Endometrium (tissue), 2 donors: Measurements from ENCODE around the gene CD276.

ENCODE experiments used
- FAIRE-seq: peaks from 2 replicates; lab custom pipeline; 2012; peaks lifted over from hg19 to GRCh38; lab: Jason Lieb, UNC
- donor health status: control.
- donor health status: control.

Gene CD276

DNA sequence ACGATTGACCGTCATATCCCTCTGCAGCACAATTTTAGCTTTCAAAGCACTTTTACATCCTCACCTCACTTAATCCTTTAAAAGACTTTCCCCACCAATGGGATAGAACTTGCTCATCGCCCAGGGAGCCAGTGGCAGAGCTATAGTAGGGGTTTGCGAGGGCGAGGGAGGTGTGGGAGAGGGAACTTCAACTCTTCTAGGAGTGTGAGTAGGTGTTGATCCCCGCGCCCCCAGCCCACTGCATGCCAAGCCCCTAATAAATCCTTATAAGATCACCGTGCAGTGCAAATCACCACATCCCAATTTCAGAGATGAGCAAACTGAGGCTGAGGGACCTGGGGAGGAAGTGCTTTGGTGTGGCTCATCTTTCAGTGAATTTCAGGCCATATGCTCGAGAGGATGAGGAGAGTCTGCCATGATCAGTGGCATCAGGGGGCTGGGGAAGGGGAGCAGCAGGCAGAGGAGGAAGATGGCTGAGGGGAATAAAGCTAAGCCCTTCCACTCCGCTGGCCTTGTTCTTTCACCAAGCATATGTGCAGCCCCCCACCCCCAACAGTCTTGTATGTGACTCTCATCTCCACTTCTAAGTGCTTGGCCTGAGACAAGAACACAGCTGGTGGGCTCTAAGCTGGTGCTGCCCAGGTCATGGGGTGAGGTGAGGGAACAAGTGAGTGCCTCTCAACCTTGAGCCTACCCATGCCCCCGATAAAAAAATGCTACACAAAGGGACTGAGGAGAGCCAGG is 63.8 kb downstream of the CD276 start:
- no peak for FAIRE-seq

DNA sequence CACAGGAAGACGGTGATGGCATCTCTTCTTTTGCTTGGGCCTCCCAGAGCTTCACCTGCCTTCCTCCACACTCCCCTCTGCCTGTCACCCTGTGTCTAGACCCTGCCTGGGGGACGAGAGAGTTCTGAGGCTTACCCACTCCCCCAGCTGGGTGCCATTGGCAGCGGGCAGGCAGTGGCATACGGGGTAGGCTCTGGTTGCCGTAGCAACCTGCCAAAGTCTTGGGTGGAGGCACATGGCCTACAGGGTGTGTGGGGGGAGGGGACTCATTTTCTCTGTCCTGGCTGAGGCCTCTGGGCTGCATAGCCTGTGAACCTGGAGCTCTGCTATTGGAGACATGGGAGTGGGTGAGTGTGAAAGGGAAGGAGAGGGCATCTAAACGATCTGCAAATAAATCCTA is 64.5 kb downstream of the CD276 start:
- FAIRE-seq = no peak

DNA sequence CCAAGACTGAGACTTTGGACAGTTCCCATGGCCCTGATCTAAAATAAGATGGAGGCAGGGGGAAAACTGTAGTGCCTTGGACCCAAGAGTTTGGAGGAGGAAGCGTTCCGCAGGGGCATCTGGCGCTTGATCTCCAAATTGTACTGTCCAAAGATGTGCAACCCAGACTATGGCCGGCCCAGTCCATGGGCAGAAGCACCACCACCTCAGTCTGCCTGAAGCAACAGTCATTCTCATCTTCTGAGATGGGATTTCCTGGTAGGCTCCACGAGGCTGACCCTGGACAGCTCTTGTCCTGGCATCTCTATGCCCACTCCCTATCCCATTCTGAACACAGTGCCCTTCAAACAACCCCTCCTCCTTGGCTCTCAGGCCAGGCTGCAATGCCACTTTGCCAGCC is 65.3 kb downstream of the CD276 start:
- no peak for FAIRE-seq

DNA sequence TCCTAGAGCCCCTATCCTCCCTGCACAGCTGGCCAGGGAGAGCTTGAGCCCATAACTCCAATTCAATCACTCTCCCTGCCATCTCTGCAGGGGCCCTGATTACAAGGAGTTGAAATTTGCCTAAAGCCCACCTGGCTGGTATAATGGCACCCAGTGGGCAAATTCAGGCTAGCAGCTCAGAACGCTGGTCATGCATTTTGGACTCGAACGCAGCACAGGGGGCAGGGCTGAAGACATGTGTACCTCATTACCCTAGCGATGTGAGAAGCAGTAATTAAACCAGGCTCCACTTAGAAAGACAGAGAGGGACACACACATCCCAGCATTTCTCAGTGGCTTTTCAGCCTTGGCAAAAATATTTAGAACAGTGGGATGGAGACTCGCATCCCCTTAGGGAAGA is 65.8 kb downstream of the CD276 start:
- FAIRE-seq = no peak

DNA sequence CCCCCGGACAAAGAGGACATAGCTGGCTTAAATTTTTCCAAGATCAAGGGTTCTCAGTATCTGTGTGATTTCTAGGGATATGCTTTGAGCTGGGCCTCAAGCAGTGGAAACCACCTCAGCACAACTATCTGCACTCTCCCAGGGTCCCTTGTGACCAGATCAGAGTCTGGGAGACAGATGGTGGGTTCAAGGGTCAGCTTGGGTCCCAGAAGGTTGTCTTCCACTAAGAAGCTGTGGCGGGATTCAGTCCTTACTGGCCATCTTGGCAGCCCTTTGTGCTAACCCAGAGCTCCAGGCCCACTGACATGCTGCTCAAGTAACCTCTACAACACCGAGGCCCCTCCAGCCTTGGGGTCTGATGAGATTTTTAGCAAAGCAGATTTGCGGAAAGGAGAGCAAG is 66.3 kb downstream of the CD276 start:
- FAIRE-seq = no peak

DNA sequence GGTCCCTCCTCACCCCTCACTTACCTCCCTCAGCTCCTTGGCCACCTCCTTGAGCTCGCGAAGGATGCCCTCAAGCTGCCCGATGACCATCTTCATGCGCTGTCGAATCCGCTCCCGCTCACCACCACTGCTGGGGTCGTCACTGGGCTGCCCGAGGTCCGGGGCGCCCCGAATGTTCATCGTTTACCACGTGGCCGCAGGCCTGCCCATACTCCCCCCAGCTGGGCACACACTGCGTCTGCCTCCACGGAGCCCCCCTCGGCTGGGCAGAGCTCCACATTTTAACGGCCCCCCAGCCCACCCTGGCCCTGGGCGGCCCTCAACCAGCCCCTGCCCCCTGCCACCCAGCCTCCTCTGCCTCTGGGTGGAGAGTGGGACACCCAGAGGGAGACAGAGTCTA is 66.8 kb downstream of the CD276 start:
- no peak for FAIRE-seq

DNA sequence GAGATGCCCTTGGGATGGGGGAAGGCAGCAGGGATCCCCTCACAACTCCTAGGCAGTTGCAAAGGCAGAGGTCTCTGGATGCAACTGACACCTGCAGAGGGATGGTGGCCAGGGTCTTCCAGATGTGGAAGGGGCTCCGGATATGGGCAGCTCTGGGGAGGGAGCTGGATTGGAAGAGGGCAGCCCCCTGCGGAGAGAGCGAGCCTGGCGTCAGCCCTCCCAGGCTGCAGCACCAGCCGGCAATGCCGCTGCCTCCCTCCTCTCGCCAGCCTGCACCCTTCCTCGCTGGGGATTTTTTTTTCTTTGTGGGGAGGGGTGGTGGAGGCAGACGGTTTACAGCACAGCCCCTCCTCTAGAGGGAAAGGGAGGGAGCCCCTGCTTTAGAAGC is 67.3 kb downstream of the CD276 start:
- FAIRE-seq = no peak

DNA sequence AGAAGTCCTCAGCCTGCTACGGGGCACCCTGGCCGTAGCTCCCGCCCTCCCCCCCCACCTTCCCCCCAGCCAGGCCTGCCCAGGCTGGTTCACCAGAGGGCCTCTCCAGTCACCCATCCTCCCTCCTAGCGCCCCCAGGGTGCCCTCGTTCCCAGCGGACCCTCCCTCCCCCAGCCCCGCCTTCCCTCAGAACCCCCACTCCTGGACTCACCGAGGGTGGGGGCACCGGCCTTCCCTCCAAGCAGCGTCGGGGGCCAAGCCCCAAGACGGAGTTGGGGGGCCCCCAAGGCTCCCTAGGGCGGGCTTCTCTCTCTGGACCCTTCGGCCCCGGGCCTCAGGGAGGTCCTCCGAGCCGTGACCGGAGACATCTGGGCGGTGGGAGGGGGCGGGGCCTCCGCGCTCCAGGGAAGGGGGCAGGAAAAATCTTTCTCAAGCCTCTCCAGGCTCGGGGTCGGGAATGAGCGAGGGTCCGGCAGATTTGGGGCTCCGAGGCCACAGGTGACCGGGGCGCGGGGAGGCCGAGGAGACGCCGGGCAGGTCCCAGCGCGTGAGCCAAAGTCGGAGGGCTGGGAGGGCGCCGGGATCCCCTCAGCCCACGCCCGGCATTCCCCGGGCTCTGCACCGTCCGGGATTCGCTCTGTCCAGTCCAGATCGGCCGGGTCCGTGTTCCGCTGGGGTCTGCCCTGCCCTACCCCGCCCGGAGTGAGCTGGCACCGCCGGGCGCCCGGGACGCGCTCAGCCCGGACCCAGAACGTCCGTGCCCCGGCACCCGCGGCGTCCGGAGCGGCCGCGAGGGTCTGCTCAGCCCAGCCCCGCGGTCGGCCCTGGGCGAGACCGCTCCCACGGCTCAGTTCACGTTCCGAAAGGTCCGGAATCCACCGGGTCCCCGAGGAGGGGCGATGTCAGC is 68.0 kb downstream of the CD276 start:
- no peak for FAIRE-seq

DNA sequence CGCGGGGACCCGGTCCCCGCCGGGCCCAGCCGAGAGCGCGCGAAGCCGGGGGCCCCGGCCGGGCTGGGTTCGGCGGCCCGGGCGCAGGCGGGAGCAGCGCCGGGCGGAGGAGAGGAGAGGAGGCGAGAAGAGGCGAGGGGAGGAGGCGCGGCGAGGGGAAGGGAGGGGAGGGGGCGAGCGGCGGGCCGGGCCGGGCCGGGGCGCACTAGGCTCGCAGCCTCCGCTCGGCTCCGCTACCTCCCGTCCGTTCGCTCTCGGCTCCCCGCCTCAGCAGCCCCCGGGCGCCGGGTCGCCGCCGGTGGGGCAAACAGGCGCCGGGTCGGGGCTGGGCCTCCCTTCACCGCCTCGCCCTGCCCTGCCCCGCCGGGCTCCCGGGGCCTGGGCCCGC is 68.6 kb downstream of the CD276 start:
- FAIRE-seq = no peak

DNA sequence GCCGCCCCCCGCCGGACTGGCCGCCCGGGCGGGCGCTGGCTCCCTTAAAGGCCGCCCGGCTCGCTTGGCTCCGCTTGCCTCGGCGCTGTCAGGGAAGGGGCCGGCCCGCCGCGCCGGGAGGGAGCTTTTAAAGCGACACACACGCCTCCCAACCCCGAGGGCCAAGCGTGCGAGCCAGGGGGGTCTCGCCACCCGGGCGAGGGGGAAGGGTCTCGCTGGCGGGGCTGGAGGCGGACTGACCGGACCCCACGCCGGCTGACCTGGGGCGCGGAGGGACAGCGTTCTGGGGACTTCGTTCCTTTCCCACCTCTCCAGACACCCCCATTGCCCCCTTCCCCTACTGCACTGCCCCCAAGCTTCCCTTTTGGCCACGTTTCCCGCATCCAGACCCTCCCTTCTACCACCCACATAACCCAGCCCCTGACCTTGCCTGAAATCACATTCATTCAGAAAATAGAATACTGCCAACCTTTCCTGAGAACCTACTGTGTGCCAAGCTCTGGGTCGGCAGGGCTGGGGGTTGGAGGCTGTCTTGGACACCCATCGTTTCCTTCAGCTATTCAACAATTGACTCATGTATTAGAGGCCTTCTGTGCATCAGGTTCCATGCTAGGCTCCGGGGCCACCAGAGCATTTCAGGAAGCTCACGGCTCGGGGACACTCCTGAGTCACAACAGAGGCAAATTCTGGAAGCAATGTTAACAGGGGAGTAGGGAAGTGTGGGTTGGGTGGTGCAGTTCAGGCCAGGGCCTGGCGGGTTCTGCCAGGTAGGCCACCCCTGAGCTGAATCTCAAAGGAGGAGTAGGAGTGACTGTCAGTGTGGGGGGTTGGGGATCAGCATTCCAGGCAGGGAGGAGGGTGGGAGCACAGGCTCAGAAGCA is 69.3 kb downstream of the CD276 start, which contains the start of gene INSYN1:
Gene INSYN1, minus strand, starts transcription at position 102 of the 881 bp plus-strand sequence. CDS start 2,221 bp downstream, outside the sequence.
- no peak for FAIRE-seq

DNA sequence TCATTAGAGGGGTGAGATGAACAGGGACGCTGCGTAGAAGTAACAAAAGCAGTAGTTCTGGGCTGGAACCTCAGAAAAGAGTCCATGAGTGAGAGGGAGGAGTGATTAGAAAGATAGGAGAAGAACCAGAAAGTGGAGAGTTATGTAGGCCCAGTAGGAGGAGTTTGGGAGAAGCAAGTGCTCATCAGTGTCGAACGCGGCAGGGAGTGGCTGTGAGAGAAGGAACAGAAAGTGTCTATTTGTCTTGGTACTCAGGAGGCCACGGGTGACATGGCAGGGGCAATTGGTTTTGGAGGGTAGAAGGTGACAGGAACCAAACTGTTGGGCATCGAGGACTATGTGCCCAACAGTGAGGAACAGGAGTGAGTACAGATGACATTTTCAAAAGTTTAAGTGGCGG is 70.3 kb downstream of the CD276 start:
- FAIRE-seq = no peak

DNA sequence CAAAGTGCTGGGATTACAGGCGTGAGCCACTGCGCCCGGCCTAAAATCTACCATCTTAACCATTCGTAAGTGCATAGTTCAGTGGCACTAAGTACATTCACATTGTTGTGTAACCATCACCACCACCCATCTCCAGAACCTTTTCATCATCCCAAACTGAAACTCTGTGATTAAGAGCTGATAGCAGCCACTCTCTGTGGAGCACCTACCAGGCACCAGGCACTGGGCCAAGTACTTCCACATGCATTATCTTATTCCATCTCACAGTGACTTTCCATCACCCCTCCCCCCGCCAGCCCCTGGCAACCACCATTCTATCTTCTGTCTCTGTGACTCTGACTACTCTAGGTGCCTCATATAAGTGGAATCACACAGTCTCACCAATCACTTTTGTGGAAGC is 71.3 kb downstream of the CD276 start:
- FAIRE-seq = no peak

DNA sequence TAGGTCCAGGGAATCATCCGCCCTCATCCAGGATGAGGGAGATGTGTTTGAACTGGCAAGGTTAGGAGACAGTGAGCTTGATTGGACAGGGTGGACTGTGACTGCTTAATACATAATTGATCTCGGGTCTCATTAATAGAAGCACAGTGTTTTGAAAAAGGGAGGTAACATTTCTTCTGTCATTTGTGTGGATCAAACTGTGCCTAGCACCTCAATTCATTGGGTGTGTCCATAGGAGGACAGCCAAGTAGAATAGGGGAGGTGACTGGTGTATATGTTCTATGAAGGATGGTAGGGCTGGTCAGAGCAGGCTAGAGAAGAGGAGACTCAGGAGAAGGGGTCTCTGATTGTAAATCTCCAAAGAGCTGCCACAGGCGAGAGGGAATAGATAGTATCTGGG is 71.8 kb downstream of the CD276 start:
- no peak for FAIRE-seq

DNA sequence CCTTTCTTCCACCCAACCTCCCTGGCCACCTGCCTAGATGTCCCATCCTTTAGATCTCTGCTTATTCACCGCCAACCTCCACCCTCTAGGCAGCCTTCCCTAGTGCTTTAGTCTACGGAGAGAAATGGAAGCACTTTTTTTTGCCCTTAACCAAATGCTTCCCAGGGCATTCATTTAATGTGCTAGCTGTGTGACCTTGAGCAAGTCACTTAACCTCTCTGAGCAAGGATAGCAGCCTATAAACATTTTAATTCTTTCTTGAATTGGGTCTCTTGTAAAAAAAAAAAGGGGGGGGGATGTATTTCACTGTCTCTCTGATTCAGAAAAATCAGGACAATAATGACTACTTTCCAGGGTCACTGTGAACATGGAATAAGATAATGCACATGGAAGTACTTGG is 72.2 kb downstream of the CD276 start:
- FAIRE-seq = no peak

DNA sequence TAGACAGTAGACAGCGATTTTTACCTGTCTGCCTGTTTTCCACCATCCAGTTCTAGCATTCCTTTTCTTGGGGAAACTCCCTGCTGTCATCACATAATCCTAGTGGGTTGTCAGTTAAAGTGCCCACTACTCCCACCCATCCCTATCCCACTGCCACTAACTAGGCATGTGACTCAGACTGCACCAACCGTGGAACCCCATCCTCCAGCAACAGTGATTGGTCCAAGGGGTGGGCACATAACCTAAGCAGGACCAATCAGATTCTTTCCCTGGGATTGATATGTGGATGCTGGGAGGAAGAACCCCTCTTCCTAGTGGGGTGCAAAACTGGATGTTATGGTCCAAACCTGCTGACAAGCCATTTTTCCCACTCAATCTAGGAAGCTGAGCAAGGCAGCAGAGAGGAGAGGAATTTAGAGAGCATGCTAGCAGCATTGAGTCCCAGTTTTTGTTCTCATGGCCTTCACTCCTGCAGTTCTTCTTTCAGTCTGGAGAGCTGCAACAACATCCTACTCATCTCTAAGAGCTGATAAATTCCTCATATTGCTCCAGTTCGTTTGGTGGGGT is 72.8 kb downstream of the CD276 start:
- no peak for FAIRE-seq

DNA sequence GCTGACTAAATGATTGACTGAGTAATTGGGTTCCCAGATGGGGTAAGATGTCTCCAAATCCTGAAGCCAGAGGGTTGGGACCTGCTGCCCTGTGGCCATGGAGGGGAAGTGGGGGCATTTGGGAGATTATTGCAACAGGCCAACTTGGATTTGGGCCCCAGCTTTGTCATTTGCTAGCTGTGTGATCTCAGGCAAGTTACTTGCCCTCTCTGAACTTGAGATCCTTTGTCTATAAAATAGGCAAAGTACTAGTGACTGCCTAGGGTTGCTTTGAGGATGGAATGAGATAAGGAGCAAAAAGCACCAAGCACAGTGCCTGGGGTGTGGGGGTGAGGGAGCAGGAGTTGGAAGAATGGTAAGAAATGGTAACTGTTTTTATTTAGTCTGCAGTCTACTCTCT is 73.4 kb downstream of the CD276 start:
- FAIRE-seq = no peak

DNA sequence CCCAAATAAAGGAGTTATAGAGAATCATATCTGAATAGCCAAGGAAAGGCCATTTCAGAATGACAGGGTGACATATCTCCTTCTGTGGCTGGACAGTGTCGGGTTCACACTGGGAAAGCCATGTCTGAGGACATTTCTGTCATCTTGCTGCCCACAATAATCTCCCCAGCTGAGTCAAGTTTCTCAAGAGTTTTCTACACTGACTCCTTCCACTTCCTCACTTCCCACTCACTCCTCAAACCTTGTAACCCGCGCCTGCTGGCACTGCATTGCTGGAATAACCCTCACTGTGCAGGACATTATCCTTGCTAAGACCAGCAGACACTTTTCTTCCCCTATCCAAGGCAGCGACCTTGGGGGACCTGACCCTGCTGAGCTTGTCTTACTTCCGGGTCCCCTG is 74.3 kb downstream of the CD276 start:
- FAIRE-seq = no peak

DNA sequence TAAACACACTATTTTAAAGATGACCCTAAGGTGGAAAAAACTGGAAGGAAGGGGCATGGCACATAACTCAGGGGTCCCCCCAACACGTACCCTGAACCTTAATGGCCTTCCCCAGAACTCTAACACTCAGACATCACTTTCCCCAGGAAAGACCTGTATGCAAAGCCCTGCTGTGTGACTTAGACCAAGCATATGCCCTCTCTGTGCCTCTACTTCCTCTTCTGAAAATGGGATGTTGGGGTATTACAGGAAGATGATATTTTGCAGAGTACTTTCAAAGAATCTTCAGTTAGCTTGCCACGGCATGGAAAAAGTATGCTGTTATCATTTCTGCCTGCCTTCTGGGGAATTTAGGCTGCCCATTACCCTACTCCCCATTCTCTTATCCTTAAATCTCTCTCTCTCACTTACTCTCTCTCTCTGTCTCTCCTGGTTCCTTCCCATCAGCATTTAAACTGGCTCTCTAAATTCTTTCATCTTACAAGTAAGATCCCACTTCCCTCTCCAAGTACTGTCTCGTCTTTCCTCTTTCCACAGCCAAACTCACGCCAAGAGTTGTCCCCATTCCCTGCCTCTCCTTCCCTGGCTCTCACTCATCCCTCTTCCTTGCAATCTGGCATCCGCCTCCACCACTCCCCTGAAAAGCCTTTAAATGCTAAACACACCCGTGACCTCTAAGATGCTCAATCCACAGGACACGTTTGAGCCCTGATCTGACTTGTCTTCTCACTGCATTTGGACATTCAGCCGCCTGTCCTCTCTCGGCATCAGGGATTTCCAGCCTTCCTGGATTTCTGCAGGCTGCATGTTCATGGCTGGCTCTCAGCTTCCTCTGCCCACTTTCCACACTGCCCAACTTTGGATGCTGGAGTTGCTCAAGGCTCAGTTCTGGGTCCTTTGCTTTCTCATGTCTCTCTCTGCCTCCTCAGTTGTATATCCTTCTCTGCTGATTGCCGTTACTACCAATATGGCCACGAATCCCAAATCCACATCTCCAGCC is 76.4 kb downstream of the CD276 start:
- FAIRE-seq = no peak

DNA sequence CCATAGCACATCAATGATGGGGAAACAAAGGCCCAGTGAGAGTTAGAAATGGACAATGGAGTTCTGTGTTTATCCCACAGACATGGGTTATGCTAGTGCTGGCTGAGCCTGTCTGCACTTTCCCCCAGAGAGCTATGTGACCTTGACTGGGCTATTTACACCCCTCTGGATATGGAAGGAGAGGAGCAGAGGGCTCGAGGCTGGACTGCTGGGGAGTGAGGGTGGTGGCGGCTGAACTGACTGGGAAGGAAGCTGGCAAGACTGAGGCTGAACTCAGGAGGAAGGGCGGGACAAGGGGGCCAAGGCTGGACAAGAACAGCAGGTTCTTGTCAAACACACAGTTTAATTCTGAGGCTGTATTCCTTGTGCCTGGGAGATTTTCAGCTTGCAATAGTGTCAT is 79.7 kb downstream of the CD276 start:
- no peak for FAIRE-seq
